HG02981 (cell line): ENCODE results near the gene FCAMR.

Source experiments
- ATAC-seq: cut with Tn5 transposase; IDR thresholded peaks from one replicate; pipeline ENCODE4 v1.9.1; 2021; ENCODE audit warnings: mild to moderate bottlenecking, moderate library complexity; ENCODE audit not compliant: unreplicated experiment

FCAMR gene

DNA sequence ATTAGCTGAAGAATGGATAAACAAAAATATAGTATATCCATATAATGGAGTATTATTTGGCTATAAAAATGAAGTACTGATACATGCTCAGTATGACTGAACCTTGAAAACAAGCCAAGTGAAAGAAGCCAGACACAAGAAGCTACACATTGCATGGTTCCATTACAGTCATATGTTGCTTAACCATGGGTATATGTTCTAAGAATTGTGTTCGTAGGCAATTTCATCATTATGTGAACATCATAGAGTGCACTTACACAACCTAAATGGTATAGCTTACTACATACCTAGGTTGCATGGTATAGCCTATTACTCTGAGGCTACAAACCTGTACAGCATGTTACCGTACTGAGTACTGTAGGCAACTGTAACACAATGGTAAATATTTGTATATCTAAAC lies 28.6 kb upstream of the FCAMR start:
- no peak for ATAC-seq

DNA sequence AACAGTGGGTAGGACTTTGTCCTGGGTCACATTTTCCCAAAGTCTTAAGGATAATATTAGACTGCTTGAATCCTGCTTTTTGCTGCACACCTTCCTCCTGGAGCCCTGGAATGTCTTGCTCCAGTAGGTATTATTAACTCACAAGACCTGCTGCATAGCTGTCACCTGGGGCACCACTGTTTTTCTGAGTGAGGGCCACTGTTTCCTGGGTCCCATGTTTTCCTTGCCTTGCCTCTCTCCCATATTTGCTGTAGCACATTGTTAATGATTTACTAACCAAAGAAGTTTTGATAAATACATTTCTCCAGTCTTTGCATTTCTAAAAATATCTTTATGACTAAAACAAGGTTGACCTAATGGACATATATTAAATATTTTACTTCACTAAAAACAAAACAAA lies 22.5 kb upstream of the FCAMR start:
- ATAC-seq, result no peak

DNA sequence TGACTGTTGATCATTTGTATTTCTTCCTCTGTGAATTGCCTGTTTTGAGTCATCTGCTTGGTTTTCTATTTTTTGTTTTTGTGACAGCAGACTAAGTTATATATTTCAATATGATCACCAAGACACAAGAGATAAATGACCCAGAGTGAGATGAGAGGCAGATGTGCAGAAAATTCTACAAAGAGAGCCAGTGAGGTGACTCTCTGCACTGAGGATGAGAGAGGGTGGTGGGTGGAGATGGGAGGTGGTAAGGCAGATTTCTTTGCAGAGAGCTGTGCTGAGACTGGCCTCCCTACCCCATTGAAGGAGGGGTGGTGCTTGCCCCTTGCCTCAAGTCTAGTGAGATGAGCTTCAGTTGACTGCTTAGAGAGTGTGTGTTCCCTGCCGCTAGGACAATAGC lies 17.6 kb upstream of the FCAMR start:
- ATAC-seq, result no peak

DNA sequence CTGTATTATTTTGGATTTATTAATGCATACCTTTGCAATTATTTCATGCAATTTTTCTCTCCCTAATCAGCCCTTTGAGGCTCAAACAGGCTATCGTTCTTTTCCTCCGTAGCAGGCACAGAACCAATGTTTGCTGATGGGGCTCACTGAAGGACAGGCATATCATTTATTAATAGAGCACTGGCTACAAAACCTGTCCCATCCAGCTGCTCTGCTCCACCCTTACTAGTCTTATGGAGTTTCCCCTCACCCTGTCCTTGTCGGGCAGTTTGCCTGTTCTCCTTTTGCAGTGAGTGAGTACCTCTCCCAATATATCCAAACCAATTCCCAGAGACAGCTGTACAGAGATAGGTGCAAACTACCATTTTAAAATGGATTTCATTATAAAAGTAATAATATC lies 16.6 kb upstream of the FCAMR start:
- ATAC-seq, result no peak

DNA sequence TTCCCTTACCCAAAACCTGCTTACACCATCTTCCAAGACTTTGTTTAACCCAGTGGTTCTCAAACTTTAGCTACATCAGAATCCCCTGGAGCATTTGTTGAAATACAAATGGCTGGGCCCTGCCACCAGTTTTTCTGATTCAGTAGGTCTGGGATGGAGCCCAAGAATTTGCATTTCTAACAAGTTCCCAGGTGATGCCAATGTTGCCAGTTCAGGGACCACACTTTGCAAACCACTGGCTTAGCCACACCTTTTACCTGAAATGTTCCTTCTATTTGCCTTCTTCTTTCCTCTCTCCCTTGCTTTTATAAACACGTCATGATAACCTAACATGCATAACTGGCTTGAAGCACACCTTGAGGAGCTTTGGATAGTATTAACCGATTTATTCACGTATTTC lies 16.1 kb upstream of the FCAMR start:
- no peak for ATAC-seq

DNA sequence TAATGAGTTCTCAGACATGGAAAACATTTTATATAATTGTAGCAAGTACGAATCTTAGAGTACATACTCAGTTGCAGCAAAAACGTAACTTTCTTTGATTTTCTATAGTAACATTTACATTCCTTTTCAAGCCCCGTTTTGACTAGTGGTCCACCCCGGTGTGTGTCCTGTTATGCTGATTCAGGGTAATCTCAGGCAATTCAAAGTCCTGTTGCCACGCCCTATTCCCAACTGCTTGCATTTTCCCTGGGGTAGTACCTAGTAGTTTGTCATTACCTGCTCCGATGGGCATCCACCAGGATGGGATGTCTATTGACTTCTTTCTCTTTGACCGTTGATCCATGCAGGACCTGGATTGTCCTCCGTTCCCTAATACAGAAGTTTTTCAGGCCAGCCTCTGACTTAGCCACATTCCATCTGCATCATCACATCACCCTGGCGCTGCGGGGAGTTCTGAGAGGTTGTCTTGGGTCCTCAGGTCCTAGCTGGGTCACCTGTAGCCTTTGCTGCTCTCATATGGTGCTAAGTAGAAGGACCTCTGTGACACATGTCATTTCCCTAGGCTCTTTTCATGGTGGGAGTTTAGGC lies 15.0 kb upstream of the FCAMR start:
- no peak for ATAC-seq

DNA sequence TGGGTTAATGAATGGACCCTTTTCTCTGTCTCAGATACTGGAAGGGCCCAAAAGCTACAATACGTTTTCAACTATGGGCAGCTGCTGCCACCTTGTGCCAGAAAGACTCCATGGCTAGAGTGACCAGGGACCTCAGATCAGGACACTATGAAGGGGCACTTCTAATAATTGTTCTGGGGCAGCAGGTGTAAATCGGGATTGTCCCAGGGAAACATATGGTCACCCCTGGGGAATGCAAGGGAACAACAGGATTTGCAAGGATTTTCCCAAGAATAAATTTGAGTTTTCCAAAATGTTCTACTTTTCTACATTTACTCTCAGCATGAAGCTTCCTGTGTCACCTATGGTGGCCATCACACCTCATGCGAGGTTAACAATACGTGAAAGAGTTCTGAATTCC lies 12.0 kb upstream of the FCAMR start:
- no peak for ATAC-seq

DNA sequence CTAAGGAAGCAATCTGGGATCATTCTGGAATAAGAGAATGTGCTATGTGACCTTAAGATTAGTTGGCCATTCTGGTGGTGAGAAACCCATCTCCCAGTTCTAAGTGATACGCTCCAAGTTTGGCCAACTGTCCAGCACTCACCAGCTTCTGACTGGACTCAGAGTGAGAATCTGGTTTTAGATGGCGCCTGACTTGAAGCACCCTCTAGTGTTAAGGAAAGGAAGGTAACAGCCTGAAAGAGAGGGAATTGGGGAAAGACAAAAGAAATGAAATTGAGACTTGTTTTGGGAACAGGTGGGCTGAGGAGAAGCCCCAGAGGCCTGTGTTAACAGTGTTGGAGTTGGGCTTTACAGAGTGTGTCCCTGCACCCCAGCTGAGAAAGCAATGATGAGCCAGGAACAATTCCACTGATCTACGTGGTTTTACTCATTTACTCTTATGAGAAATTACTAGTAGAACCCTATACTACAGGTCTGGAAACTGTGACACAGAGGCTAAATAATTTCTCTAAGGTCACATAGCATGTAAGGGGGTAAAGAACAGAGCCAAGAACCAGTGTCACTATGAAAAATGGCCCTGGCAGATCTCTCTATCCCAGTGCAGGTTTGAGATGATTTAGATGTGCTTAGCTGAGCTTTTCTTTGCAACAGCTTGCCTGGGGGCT lies 9.3 kb upstream of the FCAMR start:
- no peak for ATAC-seq

DNA sequence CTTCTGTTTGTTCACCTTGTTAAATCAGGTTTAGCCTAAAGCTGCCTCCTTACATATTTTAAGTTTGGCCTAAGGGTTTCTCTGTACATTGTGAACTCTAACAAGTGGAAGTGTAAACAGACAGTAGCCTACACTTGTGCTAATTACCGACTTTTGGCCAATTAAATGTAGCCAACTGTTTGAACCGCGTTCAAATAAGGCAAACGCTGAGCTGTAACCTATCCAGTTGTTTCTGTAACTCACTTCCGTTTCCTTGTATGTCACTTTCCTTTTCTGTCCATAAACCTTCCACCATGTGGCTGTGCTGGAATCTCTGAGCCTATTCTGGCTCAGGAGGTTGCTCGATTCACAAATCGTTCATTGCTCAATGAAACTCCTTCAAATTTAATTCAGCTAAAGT lies 8.0 kb upstream of the FCAMR start:
- ATAC-seq, result no peak

DNA sequence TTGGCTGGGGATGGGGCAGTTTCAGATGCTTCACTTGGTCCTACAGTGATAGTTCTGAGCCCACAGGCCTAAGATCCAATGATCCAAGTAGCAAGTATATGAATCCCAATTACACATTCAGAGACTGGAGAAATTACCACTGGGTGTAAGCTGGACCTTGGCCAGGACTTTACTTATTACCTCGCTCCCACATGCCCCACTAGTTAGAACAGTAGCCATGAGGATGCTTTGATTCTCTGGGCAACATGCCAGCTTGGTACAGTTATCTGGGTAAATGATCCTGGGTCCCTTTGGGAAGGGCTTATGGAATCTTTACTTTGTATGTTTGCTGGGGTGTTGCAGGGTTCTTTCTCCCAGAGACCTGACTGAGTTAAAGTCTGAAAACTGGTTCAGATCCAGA lies 5.0 kb upstream of the FCAMR start:
- ATAC-seq, result no peak

DNA sequence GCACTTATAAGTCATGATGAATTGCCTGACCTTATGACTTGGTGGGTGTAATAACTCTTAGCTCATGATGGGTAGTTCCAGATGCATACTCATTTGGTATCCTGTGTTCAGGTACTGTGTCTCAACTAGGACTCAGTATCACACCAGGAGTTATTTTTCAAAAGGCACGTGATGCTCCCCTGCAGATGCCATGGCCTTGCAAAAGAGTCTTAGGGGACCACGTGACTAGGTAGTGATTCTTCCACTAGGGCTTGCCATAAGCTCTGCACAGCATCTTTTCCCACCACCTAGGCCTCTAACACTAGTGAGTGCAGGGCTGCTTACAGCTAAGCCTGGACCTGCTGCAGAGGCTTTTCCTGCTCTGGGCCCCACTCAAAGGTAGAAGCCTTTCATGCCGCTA lies 3.9 kb upstream of the FCAMR start:
- ATAC-seq, result no peak

DNA sequence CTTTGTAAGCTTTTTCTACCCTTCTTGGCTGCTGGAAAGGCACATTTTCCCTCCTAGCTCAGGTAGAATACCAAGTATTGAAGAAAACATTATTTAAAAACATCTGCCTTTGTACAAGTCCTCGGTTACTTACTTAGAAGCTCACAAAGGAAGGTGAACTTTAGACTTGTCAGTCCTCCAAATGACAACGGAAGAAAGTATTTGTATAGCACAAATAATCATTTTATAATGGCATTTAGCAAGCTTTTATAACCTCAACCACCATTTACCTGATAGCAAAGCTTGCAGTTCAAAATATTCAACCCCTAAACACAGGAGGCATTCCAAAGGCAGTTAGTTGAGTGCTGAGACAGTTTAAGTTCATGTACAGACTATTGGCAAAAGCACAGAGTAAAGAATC lies 2.5 kb upstream of the FCAMR start:
- ATAC-seq, result no peak

DNA sequence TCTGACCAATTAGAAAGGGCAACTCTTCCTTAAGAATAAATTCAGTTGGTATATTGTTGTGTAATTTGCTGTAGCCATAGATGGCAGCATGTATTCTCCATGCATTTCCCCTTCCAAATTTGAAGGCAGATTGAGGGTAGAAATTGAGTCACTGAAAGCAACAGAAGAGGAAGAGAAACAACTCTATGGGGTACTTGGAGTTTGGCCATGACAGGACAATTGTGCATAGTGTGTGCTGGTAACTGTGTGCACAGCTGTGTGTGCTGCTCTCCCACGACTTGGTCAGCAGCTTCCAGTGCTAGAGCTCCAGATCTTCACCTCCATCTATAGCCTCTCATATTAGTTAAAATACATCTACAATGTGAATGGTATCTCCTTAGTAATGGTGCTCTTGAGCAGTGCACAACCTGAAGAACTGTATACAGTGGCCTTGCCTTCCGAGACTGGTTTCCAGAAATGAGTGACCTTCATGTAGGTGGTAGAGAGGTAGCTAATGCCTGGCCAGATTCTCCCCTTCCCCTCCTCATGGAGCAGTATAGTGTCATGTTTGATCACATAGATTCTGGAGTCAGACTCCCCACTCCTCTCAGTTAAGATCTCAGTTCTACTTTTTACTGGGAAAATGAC lies 882 bp upstream of the FCAMR start:
- peak; percentile 56 for ATAC-seq

DNA sequence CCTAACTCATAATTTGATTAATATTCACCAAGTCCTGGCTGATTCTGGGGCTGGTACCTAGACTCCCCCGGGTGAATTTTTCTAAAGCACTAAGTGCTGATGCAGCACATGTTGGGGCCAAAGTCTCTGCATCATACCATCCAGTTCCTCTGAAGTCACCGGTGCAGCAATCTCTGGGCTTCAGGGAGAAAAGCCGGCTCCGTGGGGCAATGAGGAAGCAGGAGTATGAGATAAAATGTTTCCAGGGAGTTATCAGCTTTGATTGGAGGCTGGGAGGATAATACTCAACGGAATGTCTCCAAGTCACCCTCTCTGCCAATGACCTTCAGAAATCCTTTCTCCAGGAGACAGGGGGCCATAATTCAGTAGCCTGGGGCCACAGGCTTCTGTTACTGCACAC lies 1.2 kb downstream of the FCAMR start:
- no peak for ATAC-seq

DNA sequence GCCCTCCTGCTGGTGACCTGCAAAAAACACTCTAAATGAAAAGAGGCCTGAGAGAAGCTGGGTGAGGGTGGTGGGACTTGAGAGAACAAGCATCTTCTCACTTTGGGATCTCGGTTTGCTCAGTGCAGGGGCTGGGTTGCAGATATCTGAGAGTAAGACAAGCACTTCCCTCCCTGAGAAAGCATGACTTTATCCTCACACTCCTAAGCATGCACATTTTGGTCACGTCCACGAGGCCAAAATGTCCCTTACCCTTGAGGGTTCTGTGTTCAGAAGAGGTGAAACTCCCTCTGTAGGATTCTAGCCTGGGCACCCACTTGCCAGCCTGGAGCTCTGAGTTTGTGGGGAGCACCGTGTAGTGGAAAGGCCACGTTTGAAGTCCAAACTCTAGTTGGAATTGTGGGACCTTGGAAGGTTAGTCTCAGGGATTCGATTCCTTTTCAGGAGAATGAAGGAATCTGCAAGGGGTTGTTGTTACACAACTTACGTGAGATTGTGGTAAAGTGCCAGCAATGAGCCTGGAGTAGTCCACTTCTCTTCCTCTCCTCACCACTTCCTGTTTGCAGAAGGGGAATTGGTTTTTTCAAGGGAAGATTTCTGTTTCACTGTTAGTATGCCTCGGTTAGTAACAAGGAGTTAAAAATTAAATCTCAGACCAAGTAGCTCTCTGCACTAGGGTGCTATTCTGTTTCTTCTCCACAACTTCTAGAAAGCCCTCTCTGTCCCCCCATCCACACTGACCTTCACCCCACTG lies 3.0 kb downstream of the FCAMR start:
- no peak for ATAC-seq

DNA sequence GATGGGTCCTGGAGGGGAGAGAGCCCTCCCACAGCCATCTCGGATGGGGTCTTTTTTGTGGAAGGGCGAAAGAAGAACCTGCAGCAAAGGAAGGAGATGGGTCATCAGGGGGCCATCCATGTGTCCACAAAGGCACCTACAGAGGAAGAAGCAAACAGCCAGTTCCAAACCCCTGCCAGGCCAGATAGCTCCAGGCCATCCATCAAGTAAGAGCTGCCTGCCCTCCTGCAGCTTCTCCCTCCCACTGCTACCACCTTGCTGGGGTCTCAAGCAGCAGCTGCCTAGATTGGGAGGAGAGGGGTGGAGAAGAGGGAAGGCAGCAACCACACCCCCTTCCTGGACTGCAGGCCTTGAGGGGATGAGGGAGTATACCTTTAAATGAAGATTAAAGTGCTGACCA lies 4.5 kb downstream of the FCAMR start:
- ATAC-seq, result no peak

DNA sequence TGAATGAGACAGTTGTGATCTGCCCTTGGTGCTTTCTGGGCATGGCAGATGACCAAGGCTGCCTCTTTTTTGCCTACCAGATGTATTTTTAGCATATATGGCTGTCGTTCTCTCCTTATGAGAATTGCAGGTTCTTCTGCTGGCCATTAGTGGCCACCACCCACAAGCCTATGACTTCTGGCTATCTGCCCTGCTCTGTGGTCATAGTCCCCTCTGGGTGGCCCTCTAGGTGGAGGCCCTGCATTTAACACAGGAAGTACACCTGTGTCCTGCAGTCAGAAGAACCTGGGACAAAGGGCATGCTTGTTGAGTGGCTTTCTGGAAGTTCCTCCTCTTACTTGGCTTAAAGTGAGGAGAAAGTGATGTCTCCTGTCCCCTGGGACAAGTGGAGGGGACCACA lies 6.5 kb downstream of the FCAMR start:
- no peak for ATAC-seq

DNA sequence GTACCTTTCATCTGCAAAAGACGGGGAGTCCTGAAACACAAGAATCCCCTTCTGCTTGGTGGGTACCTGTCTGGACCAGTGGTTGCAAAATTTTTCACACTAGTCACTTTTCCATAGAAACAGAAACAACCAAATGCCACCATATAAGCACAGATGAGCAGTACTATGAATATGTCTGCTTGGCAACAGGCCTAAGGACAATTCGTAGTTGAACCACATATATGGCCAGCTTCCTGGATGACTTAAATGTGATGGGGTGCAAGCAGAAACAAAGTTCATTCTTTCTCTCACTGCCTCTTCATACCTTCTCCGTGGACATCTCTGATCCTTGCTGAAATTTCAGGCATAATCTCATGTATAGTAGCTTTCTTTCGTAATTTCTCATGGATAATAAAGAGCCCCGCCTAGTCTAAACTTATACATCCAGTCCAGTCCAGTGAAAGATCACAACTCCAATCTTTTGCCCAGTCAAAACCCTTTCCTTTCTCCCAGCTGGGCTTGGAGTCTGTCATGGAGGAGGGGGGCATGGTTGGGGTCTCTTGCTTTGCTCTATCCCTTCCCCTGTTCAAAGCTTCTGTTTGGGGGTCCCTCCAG lies 7.0 kb downstream of the FCAMR start:
- ATAC-seq, result no peak

DNA sequence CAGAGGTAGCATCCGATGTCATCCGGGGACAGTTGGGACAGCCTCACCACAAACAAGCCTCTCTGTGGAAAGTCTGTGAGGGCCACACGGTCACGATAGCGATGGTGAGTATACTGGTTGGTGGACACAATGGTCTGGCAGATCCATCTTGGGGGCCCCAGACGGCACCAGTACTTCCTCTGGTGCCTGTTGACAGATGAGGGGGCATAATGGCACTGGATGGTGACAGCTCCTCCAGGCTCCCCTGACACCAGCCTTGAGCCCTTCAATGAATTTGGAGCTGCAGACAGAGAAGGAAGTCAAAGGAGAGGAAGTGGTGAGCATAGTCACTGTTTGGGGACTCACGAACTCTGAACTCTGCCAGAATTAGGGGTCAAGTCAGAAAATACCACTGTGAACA lies 8.0 kb downstream of the FCAMR start:
- ATAC-seq, result no peak

DNA sequence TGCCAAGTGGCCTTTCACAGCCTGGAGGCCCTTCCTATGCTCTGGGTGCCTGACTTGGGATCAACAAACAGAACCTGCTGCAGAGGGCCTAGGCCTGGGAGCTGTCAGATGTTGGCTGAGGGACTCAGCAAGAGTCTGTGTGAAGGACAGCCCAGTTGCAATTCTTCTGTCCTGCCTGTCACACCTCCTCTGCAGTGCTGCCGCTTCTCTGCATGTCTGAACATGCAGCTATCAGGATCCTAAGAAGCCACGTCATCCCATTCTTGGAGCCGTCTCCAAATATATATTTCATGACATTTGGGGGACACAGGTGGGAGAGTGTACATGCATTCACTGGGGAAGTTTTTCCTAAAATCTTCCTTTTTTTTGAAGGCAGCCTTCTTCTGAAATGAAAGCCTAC lies 8.6 kb downstream of the FCAMR start:
- no peak for ATAC-seq

DNA sequence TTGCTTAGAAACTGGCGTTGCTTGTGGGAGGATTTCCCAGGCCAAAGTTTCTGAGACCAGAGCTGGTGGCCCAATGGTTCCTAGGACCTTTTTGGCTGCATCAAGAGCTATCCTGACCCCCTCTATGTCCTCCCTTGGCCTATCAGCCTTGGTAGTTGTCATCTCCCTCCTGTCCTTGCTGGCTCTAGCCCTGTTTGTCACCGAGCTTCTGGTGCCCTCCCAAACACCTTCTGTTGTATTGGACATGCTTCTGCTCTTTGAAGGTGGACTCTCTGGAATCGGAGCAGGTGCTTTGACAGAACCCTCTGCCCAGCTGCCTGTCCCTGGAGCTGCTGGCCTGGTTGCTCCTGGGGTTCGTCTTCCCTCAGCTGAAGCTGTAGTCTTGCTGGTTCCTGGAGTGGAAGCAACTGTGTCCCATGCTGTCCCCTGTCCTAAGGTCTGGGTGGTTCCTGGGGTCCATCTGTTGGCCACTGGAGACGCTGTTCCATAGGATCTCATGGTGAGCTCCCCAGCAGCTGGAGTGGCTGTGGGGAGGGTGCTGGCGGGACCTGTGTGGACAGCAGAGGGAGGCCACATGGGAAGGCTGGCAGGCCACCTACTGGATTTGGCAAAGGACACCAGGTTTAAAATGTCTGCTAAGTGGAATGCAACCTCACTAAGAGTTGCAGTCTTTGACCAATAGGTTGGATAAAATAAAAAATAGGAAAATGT lies 9.4 kb downstream of the FCAMR start:
- ATAC-seq, result no peak
